Measurements from ENCODE around the gene CFAP46. TPM values are rescaled to one million over a fixed set of nuclear protein-coding genes. Genes with fewer than 3 reads are reported as not detected.

CFAP46 gene
- total and polyA plus RNA-seq, 9 of the 15 experiments (the other 6 are each of a cell fraction or from before 2014, with no cell fraction given): not detected

DNA sequence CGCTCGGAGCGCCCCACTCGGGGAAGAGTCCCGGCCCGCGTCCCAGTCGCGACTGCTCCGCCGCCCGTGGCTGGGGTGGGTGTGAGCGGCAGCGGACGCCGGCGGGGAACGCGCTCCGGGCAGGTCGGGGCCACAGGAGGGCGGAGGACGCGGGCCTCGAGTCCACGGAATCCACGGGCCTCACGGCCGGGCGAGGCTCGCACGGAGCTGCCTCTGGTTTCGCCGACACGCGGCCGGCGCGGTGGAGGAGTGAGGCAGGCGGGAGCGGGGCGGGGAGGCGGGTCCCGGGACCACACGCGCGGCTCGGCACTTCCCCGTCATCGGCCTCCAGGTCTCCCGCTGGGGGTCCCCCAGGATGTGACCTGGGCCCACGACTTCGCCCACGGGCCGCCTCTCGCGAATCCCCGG, 155.9 kb downstream of the CFAP46 start:
- WGBS (ENCODE audit: insufficient coverage, low coverage, missing lambda C conversion rate): 80% methylated on average over 5 of the region's 58 CpGs
- H3K4me2 ChIP-seq (ENCODE audit: insufficient read depth, low read length): no peak overlapping the region
- in situ Hi-C loops (cut with MboI): no loop called here
- no peaks in the 10 kb centered on the region for H3K9me3 ChIP-seq (replicated peaks; ENCODE audit: control insufficient read depth, insufficient read depth, low read depth, low read length)
- DNase-seq (ENCODE audit: extremely low read depth in 1 of 4, low spot score in 3 of 4): no peak
- ChIA-PET POLR2A (no interaction called here), CTCF (ENCODE audit: low intra/inter-chr PET ratio) (no interaction called here)
- no peaks in the 10 kb centered on the region; a peak in 1 of 5 replicates for H3K4me1 ChIP-seq (replicated peaks in 1 of 2; ENCODE audit: control insufficient read depth in 2 of 2, insufficient read depth in 2 of 2, low read length in 2 of 2)
- H2AFZ ChIP-seq (ENCODE audit: low read depth, low read length): no peak overlapping the region
- no peak for FAIRE-seq
- no peak overlapping the region for H3K27ac ChIP-seq (ENCODE audit: extremely low read depth, low read depth, low read length)
- H4K20me1 ChIP-seq (replicated peaks; ENCODE audit: control insufficient read depth, insufficient read depth, low read length): no peaks in the 10 kb centered on the region
- H3K79me2 ChIP-seq (ENCODE audit: control insufficient read depth, insufficient read depth, low read length): no peaks in the 10 kb centered on the region
- H3K9ac ChIP-seq (ENCODE audit: insufficient read depth in 1 of 2, low read depth in 2 of 2, low read length in 2 of 2): no peak overlapping the region
- intact Hi-C loops (cut with micrococcal nuclease): no loop called here
- no peaks in the 10 kb centered on the region for H3K36me3 ChIP-seq (ENCODE audit: control insufficient read depth, insufficient read depth, low read length)
- no TSS peak for BruUV-seq (replicated peaks)
- ATAC-seq: no peak
- no peaks in the 10 kb centered on the region for H3K27me3 ChIP-seq (ENCODE audit: control insufficient read depth in 2 of 2, insufficient read depth in 2 of 2, low read length in 2 of 2)
- H3K9me1 ChIP-seq (ENCODE audit: control insufficient read depth, insufficient read depth, low read length): no peaks in the 10 kb centered on the region
- H3K4me3 ChIP-seq: no peak overlapping the region
- no peak for TF ChIP-seq PHF21A (IDR thresholded peaks at IDR 0.05; ENCODE audit: borderline replicate concordance, low read depth)
- TF ChIP-seq, protein P1, sequence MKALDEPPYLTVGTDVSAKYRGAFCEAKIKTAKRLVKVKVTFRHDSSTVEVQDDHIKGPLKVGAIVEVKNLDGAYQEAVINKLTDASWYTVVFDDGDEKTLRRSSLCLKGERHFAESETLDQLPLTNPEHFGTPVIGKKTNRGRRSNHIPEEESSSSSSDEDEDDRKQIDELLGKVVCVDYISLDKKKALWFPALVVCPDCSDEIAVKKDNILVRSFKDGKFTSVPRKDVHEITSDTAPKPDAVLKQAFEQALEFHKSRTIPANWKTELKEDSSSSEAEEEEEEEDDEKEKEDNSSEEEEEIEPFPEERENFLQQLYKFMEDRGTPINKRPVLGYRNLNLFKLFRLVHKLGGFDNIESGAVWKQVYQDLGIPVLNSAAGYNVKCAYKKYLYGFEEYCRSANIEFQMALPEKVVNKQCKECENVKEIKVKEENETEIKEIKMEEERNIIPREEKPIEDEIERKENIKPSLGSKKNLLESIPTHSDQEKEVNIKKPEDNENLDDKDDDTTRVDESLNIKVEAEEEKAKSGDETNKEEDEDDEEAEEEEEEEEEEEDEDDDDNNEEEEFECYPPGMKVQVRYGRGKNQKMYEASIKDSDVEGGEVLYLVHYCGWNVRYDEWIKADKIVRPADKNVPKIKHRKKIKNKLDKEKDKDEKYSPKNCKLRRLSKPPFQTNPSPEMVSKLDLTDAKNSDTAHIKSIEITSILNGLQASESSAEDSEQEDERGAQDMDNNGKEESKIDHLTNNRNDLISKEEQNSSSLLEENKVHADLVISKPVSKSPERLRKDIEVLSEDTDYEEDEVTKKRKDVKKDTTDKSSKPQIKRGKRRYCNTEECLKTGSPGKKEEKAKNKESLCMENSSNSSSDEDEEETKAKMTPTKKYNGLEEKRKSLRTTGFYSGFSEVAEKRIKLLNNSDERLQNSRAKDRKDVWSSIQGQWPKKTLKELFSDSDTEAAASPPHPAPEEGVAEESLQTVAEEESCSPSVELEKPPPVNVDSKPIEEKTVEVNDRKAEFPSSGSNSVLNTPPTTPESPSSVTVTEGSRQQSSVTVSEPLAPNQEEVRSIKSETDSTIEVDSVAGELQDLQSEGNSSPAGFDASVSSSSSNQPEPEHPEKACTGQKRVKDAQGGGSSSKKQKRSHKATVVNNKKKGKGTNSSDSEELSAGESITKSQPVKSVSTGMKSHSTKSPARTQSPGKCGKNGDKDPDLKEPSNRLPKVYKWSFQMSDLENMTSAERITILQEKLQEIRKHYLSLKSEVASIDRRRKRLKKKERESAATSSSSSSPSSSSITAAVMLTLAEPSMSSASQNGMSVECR (CRISPR knock-in tag; IDR thresholded peaks at IDR 0.05): no peak
- TF ChIP-seq, protein P2, sequence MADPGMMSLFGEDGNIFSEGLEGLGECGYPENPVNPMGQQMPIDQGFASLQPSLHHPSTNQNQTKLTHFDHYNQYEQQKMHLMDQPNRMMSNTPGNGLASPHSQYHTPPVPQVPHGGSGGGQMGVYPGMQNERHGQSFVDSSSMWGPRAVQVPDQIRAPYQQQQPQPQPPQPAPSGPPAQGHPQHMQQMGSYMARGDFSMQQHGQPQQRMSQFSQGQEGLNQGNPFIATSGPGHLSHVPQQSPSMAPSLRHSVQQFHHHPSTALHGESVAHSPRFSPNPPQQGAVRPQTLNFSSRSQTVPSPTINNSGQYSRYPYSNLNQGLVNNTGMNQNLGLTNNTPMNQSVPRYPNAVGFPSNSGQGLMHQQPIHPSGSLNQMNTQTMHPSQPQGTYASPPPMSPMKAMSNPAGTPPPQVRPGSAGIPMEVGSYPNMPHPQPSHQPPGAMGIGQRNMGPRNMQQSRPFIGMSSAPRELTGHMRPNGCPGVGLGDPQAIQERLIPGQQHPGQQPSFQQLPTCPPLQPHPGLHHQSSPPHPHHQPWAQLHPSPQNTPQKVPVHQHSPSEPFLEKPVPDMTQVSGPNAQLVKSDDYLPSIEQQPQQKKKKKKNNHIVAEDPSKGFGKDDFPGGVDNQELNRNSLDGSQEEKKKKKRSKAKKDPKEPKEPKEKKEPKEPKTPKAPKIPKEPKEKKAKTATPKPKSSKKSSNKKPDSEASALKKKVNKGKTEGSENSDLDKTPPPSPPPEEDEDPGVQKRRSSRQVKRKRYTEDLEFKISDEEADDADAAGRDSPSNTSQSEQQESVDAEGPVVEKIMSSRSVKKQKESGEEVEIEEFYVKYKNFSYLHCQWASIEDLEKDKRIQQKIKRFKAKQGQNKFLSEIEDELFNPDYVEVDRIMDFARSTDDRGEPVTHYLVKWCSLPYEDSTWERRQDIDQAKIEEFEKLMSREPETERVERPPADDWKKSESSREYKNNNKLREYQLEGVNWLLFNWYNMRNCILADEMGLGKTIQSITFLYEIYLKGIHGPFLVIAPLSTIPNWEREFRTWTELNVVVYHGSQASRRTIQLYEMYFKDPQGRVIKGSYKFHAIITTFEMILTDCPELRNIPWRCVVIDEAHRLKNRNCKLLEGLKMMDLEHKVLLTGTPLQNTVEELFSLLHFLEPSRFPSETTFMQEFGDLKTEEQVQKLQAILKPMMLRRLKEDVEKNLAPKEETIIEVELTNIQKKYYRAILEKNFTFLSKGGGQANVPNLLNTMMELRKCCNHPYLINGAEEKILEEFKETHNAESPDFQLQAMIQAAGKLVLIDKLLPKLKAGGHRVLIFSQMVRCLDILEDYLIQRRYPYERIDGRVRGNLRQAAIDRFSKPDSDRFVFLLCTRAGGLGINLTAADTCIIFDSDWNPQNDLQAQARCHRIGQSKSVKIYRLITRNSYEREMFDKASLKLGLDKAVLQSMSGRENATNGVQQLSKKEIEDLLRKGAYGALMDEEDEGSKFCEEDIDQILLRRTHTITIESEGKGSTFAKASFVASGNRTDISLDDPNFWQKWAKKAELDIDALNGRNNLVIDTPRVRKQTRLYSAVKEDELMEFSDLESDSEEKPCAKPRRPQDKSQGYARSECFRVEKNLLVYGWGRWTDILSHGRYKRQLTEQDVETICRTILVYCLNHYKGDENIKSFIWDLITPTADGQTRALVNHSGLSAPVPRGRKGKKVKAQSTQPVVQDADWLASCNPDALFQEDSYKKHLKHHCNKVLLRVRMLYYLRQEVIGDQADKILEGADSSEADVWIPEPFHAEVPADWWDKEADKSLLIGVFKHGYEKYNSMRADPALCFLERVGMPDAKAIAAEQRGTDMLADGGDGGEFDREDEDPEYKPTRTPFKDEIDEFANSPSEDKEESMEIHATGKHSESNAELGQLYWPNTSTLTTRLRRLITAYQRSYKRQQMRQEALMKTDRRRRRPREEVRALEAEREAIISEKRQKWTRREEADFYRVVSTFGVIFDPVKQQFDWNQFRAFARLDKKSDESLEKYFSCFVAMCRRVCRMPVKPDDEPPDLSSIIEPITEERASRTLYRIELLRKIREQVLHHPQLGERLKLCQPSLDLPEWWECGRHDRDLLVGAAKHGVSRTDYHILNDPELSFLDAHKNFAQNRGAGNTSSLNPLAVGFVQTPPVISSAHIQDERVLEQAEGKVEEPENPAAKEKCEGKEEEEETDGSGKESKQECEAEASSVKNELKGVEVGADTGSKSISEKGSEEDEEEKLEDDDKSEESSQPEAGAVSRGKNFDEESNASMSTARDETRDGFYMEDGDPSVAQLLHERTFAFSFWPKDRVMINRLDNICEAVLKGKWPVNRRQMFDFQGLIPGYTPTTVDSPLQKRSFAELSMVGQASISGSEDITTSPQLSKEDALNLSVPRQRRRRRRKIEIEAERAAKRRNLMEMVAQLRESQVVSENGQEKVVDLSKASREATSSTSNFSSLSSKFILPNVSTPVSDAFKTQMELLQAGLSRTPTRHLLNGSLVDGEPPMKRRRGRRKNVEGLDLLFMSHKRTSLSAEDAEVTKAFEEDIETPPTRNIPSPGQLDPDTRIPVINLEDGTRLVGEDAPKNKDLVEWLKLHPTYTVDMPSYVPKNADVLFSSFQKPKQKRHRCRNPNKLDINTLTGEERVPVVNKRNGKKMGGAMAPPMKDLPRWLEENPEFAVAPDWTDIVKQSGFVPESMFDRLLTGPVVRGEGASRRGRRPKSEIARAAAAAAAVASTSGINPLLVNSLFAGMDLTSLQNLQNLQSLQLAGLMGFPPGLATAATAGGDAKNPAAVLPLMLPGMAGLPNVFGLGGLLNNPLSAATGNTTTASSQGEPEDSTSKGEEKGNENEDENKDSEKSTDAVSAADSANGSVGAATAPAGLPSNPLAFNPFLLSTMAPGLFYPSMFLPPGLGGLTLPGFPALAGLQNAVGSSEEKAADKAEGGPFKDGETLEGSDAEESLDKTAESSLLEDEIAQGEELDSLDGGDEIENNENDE (IDR thresholded peaks at IDR 0.05; ENCODE audit: low read depth, low read length): no peak
- no peak for TF ChIP-seq ELF4 (CRISPR knock-in tag; IDR thresholded peaks at IDR 0.05)
- TF ChIP-seq SIN3A (IDR thresholded peaks at IDR 0.05; ENCODE audit: borderline replicate concordance in 2 of 2, control insufficient read depth in 1 of 2, low read depth in 2 of 2, low read length in 2 of 2): no peak
- TF ChIP-seq ZNF311 (CRISPR knock-in tag; IDR thresholded peaks at IDR 0.05): no peak
